Measurements from ENCODE around the gene ING1. TPM values are rescaled to one million over a fixed set of nuclear protein-coding genes. Genes with fewer than 3 reads are reported as not detected.
A peak's percentile ranks its signal among the peaks of the same experiment; 100 is the strongest.
"Not testable (repeated sequence)": the region's sequence is repeated elsewhere in the genome, so short reads cannot be mapped to it uniquely, and the experiment has no call there.

The ING1 gene
- total RNA-seq (2014; rRNA removed; shearing (Covaris generic)): 25.1 and 31.4 TPM in 2 replicates

- DNase-seq (ENCODE audit: low spot score): no peak
- in situ Hi-C loops (cut with HindIII; ENCODE audit: low sequenced_read_pairs): no loop called here
Observed at GRCh38 chr13:110713642-110713952, at the start of gene ING1. Gene ING1 (plus strand): TSS chr13:110713700. CDS start chr13:110714150, 450 bp downstream.

GRCh38 chr13:110664041-110664440, 49.5 kb upstream of the ING1 start:
- in situ Hi-C loops (cut with HindIII; ENCODE audit: low sequenced_read_pairs): no loop called here
- no peak for DNase-seq (ENCODE audit: low spot score)

- in situ Hi-C loops (cut with HindIII; ENCODE audit: low sequenced_read_pairs): no loop called here
- no peak for DNase-seq (ENCODE audit: low spot score)
Observed at GRCh38 chr13:110664673-110665072, 48.8 kb upstream of the ING1 start.

GRCh38 chr13:110665491-110666254, 47.8 kb upstream of the ING1 start:
- DNase-seq (ENCODE audit: low spot score): no peak
- in situ Hi-C loops (cut with HindIII; ENCODE audit: low sequenced_read_pairs): no loop called here

- no peak for DNase-seq (ENCODE audit: low spot score)
- in situ Hi-C loops (cut with HindIII; ENCODE audit: low sequenced_read_pairs): no loop called here
Observed at GRCh38 chr13:110666255-110666533, 47.3 kb upstream of the ING1 start.

GRCh38 chr13:110669036-110669435, 44.5 kb upstream of the ING1 start:
- no peak for DNase-seq (ENCODE audit: low spot score)
- in situ Hi-C loops (cut with HindIII; ENCODE audit: low sequenced_read_pairs): no loop called here

- DNase-seq (ENCODE audit: low spot score); in situ Hi-C loops (cut with HindIII; ENCODE audit: low sequenced_read_pairs): not testable (repeated sequence)
Observed at GRCh38 chr13:110669814-110670213, 43.7 kb upstream of the ING1 start.

- DNase-seq (ENCODE audit: low spot score): peak; percentile 14
- in situ Hi-C loops (cut with HindIII; ENCODE audit: low sequenced_read_pairs): no loop called here
Observed at GRCh38 chr13:110676595-110677587, 36.6 kb upstream of the ING1 start.

- DNase-seq (ENCODE audit: low spot score): peak; percentile 64
- in situ Hi-C loops (cut with HindIII; ENCODE audit: low sequenced_read_pairs): no loop called here
Observed at GRCh38 chr13:110677731-110678545, 35.6 kb upstream of the ING1 start.

GRCh38 chr13:110680852-110681251, 32.6 kb upstream of the ING1 start:
- no peak for DNase-seq (ENCODE audit: low spot score)
- in situ Hi-C loops (cut with HindIII; ENCODE audit: low sequenced_read_pairs): no loop called here

GRCh38 chr13:110681868-110682550, 31.5 kb upstream of the ING1 start:
- no peak for DNase-seq (ENCODE audit: low spot score)
- in situ Hi-C loops (cut with HindIII; ENCODE audit: low sequenced_read_pairs): no loop called here

GRCh38 chr13:110682746-110683145, 30.8 kb upstream of the ING1 start:
- in situ Hi-C loops (cut with HindIII; ENCODE audit: low sequenced_read_pairs): no loop called here
- no peak for DNase-seq (ENCODE audit: low spot score)

- in situ Hi-C loops (cut with HindIII; ENCODE audit: low sequenced_read_pairs): no loop called here
- no peak for DNase-seq (ENCODE audit: low spot score)
Observed at GRCh38 chr13:110683203-110683883, 30.2 kb upstream of the ING1 start.

GRCh38 chr13:110683921-110684320, 29.6 kb upstream of the ING1 start:
- in situ Hi-C loops (cut with HindIII; ENCODE audit: low sequenced_read_pairs): no loop called here

GRCh38 chr13:110684388-110685056, 29.0 kb upstream of the ING1 start:
- in situ Hi-C loops (cut with HindIII; ENCODE audit: low sequenced_read_pairs): no loop called here

More at GRCh38 chr13:110683921-110684320, 29.6 kb upstream of the ING1 start:
- no peak for DNase-seq (ENCODE audit: low spot score)

GRCh38 chr13:110685305-110686020, 28.0 kb upstream of the ING1 start:
- in situ Hi-C loops (cut with HindIII; ENCODE audit: low sequenced_read_pairs): no loop called here
- DNase-seq (ENCODE audit: low spot score): no peak

More at GRCh38 chr13:110684388-110685056, 29.0 kb upstream of the ING1 start:
- no peak for DNase-seq (ENCODE audit: low spot score)

GRCh38 chr13:110687736-110688135, 25.8 kb upstream of the ING1 start:
- no peak for DNase-seq (ENCODE audit: low spot score)
- in situ Hi-C loops (cut with HindIII; ENCODE audit: low sequenced_read_pairs): no loop called here
